Keratinocyte (primary cell): ENCODE data around the gene PAPOLA.

Source experiments
- CTCF ChIP-seq, 3 experiments: IDR thresholded peaks in 1 of 3; conservative IDR thresholded peaks in 1 of 3; optimal IDR thresholded peaks in 1 of 3; 2 replicates in 2 of 3; 3 replicates in 1 of 3; pipeline versions ENCODE3 to v1.5.1; 2011; ENCODE audit warnings: low read length in 3 of 3, mild to moderate bottlenecking in 3 of 3, moderate library complexity in 2 of 3, control low read depth in 1 of 3, inconsistent platforms in 1 of 3; ENCODE audit not compliant: insufficient read depth in 2 of 3; ENCODE audit errors: extremely low read depth in 1 of 3
- EZH2 ChIP-seq: IDR thresholded peaks from one replicate; pipeline ENCODE4 v1.6.1; 2012; ENCODE audit warnings: inconsistent platforms, mild to moderate bottlenecking, low read length, moderate library complexity

GRCh38 chr14:96598332-96598928, 96.2 kb downstream of the PAPOLA start:
- no peak for TF ChIP-seq CTCF (optimal IDR thresholded peaks at IDR 0.05 in 1 of 3, IDR thresholded peaks at IDR 0.05 in 1 of 3, conservative IDR thresholded peaks at IDR 0.05 in 1 of 3; ENCODE audit: extremely low read depth in 1 of 3, insufficient read depth in 2 of 3, low read length in 3 of 3)
- TF ChIP-seq EZH2 = no peak
